Subcutaneous adipose tissue (tissue), 4 donors: ENCODE data around the gene NWD2. TPM values are rescaled to one million over a fixed set of nuclear protein-coding genes. Genes with fewer than 3 reads are reported as not detected.

Source experiments
- CTCF ChIP-seq: fragments of 450-650 bp; IDR thresholded peaks from one replicate; pipeline ENCODE4 v1.5.1; 2016; ENCODE audit warnings: low read depth, mild to moderate bottlenecking, control low read depth, antibody characterized with exemption, moderate library complexity
- total RNA-seq, 4 donors: library from RNA; depleted of rRNA; stranded (reverse); fragments of >200 nt; gene quantifications; one replicate each; pipeline ENCODE4 v1.1.0, GENCODE V29; 2016

Gene NWD2
- total RNA-seq, 4 donors from 2014 or later, result 0.22 to 20.2 (median 2.0) TPM

DNA sequence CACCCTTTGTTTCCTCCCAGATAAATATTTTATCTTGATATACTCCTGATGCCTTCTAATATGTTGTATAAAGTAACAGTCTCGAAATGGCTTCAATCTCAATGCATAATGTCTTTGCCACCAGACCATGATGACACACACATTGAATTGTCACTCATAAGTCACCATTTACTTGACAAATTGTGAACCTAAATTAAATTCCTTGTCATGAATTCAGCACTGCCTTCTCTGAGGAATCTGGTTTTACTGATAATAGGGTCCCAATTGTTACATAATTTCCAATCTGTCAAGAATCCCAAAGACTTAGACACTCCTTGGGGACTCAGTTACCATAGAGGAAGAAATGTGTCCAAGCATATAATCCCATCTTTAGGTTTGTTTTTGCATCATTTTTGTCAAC is 82.3 kb downstream of the NWD2 start:
- TF ChIP-seq CTCF, result no peak

GRCh38 chr4:37338972-37339371 is 94.4 kb downstream of the NWD2 start:
- TF ChIP-seq CTCF, result no peak

DNA sequence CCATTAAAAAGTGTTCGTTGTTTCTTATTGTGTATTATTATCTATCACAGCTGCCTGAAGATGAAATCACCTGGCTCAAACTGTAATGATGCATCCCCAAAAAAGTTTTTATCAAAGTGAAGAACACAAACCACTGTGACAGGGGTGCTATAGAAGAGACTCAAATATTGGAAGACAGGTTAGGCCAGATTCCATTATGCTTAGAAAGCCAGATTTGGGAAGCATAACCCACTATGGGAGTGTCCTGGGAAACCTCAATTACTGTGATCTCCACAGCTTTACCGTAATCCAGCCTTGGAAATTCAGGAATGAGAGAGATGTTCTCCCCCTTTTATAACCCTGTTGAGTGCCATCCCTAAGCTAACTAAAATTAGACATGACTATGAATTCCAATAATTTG is 114.2 kb downstream of the NWD2 start:
- TF ChIP-seq CTCF, result no peak

DNA sequence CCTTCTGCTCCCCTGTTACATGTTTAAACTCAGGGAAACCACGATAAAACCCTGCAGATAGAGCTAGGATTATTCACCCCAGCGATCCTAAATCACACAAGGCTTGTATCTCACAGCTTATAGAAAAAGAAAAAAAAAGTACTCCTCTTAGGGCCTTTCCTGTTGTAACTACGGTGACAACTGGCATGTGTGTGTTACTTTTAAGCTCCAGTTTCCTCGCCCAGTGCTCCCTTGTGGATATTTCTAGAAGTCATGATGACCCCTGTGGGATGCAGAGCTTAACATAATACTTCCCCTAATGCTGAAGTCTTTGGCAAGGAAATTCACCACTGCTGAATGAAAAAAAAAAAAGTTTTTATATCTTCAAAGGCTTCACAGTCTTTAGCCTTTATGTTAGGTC is 114.7 kb downstream of the NWD2 start:
- TF ChIP-seq CTCF, result no peak

- no peak for TF ChIP-seq CTCF
Measured at GRCh38 chr4:37365888-37366287, 121.3 kb downstream of the NWD2 start.

- TF ChIP-seq CTCF, result no peak
Measured at GRCh38 chr4:37367901-37368300, 123.4 kb downstream of the NWD2 start.

DNA sequence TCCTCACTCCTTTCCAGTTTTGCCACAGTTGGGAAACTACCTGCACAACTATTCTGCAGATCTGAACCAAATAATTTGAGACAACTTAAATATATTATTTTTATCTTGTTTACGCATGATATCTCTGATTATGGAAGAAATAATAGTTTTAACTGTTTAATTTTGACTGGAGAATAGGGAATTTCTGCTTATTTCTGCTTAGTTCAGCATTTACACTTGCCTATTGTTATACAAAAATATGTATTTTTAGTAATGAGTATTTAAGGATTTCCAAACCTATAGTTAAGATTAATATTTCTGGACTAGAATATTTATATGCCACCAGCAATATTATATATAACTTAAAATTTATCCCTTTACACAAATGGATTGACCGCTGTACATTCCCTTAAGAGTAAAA is 125.5 kb downstream of the NWD2 start:
- no peak for TF ChIP-seq CTCF
